ENCODE data around the gene CPM. TPM values are rescaled to one million over a fixed set of nuclear protein-coding genes. Genes with fewer than 3 reads are reported as not detected.

Gene CPM
- total and polyA plus RNA-seq, 2 donors (not counting 3 experiments of a cell fraction or from before 2014, with no cell fraction given): not detected

GRCh38 chr12:68950511-68950910 is 17.5 kb upstream of the CPM start:
- no peaks in the 10 kb centered on the region for H3K79me2 ChIP-seq (ENCODE audit: control insufficient read depth, insufficient read depth, low read length)
- TF ChIP-seq, protein P1, sequence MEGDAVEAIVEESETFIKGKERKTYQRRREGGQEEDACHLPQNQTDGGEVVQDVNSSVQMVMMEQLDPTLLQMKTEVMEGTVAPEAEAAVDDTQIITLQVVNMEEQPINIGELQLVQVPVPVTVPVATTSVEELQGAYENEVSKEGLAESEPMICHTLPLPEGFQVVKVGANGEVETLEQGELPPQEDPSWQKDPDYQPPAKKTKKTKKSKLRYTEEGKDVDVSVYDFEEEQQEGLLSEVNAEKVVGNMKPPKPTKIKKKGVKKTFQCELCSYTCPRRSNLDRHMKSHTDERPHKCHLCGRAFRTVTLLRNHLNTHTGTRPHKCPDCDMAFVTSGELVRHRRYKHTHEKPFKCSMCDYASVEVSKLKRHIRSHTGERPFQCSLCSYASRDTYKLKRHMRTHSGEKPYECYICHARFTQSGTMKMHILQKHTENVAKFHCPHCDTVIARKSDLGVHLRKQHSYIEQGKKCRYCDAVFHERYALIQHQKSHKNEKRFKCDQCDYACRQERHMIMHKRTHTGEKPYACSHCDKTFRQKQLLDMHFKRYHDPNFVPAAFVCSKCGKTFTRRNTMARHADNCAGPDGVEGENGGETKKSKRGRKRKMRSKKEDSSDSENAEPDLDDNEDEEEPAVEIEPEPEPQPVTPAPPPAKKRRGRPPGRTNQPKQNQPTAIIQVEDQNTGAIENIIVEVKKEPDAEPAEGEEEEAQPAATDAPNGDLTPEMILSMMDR (IDR thresholded peaks at IDR 0.05; ENCODE audit: extremely low read depth in 1 of 2, insufficient read depth in 1 of 2, low read depth in 1 of 2, low read length in 2 of 2): no peak
- TF ChIP-seq, protein P2, sequence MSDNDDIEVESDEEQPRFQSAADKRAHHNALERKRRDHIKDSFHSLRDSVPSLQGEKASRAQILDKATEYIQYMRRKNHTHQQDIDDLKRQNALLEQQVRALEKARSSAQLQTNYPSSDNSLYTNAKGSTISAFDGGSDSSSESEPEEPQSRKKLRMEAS (IDR thresholded peaks at IDR 0.05; ENCODE audit: insufficient read depth, insufficient read length): no peak
- TF ChIP-seq POLR2A (IDR thresholded peaks at IDR 0.05; ENCODE audit: low read depth, low read length) (no peak), FOS (IDR thresholded peaks at IDR 0.05; ENCODE audit: borderline replicate concordance, insufficient read depth, low read length) (no peak)
- no TSS peak for BruUV-seq (replicated peaks)
- no peak overlapping the region for H3K9ac ChIP-seq (replicated peaks; ENCODE audit: extremely low read depth, insufficient read depth, low read length)
- POLR2A ChIA-PET: no interaction called here
- no peaks in the 10 kb centered on the region for H3K4me1 ChIP-seq (ENCODE audit: control insufficient read depth, extremely low read depth, insufficient read depth, low read length)
- H2AFZ ChIP-seq (ENCODE audit: low read depth, low read length): no peak overlapping the region
- DNase-seq (ENCODE audit: low read depth, low spot score) (no peak), FAIRE-seq (no peak)
- dilution Hi-C loops (cut with MboI; ENCODE audit: extremely low pct_ligation_motif_present, low sequenced_read_pairs) (no loop called here), intact Hi-C loops (cut with micrococcal nuclease) (no loop called here)
- CTCF ChIA-PET: interaction anchor here (0.8 to 0.9 kb wide), 2 partner anchors 15 to 204 kb away, joined by 3 read pairs; no protein-coding TSS in a partner anchor
- H3K27me3 ChIP-seq (ENCODE audit: control insufficient read depth in 2 of 2, insufficient read depth in 2 of 2, low read length in 2 of 2): peaks cover 3% of the 10 kb centered on the region in 2 experiments
- H3K9me3 ChIP-seq (replicated peaks; ENCODE audit: control insufficient read depth, insufficient read depth, low read length): no peaks in the 10 kb centered on the region
- H3K4me2 ChIP-seq (ENCODE audit: insufficient read depth, low read length): no peak overlapping the region
- no peaks in the 10 kb centered on the region for H4K20me1 ChIP-seq (replicated peaks; ENCODE audit: control insufficient read depth, extremely low read depth, insufficient read depth, low read length)
- no peak overlapping the region for H3K4me3 ChIP-seq (replicated peaks in 1 of 3; ENCODE audit: insufficient read depth in 1 of 3, low read depth in 1 of 3, low read length in 3 of 3)
- no peaks in the 10 kb centered on the region for H3K9me1 ChIP-seq (replicated peaks; ENCODE audit: control insufficient read depth, extremely low read depth, insufficient read depth, low read length)
- no peak overlapping the region for H3K27ac ChIP-seq (ENCODE audit: insufficient read depth, low read depth, low read length)
- H3K36me3 ChIP-seq (ENCODE audit: control insufficient read depth in 2 of 2, extremely low read depth in 1 of 2, insufficient read depth in 2 of 2, low read length in 2 of 2): no peaks in the 10 kb centered on the region

DNA sequence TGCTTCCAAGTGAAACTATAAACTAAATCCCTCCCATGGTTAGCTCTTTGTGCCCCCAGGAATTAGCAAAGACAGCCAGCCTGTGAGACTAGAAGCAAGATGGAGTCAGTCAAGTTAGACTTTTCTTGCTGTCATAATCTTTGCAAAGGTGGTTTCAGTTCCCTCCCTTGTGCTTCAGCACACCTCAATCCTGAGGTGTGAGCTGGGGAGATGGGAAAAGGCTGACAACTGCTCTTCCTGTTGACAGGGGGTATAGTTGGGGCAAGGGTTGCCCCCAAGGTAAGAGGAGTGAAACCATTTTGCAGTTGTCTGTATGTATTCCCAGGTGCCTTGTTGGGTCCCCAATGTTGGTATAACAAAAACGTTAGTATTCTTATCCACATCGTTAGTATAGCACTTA is 12.3 kb upstream of the CPM start:
- FAIRE-seq: no peak
- Histone ChIP-seq H3K9me3 (replicated peaks; ENCODE audit: control insufficient read depth, insufficient read depth, low read length) (no peaks in the 10 kb centered on the region), H3K9me1 (replicated peaks; ENCODE audit: control insufficient read depth, extremely low read depth, insufficient read depth, low read length) (no peaks in the 10 kb centered on the region), H3K27me3 (ENCODE audit: control insufficient read depth in 2 of 2, insufficient read depth in 2 of 2, low read length in 2 of 2) (peaks cover 2 to 18% of the 10 kb centered on the region in 2 experiments), H3K4me2 (ENCODE audit: insufficient read depth, low read length) (no peak overlapping the region), H3K27ac (ENCODE audit: insufficient read depth, low read depth, low read length) (no peak overlapping the region), H3K4me3 (replicated peaks in 1 of 3; ENCODE audit: insufficient read depth in 1 of 3, low read depth in 1 of 3, low read length in 3 of 3) (no peak overlapping the region), H3K9ac (replicated peaks; ENCODE audit: extremely low read depth, insufficient read depth, low read length) (no peak overlapping the region), H3K79me2 (ENCODE audit: control insufficient read depth, insufficient read depth, low read length) (no peaks in the 10 kb centered on the region), H3K4me1 (ENCODE audit: control insufficient read depth, extremely low read depth, insufficient read depth, low read length) (no peaks in the 10 kb centered on the region), H2AFZ (ENCODE audit: low read depth, low read length) (no peak overlapping the region), H4K20me1 (replicated peaks; ENCODE audit: control insufficient read depth, extremely low read depth, insufficient read depth, low read length) (no peaks in the 10 kb centered on the region), H3K36me3 (ENCODE audit: control insufficient read depth in 2 of 2, extremely low read depth in 1 of 2, insufficient read depth in 2 of 2, low read length in 2 of 2) (no peaks in the 10 kb centered on the region)
- intact Hi-C loops (cut with micrococcal nuclease) (no loop called here), dilution Hi-C loops (cut with MboI; ENCODE audit: extremely low pct_ligation_motif_present, low sequenced_read_pairs) (no loop called here)
- DNase-seq (ENCODE audit: low read depth, low spot score): no peak
- TF ChIP-seq FOS (IDR thresholded peaks at IDR 0.05; ENCODE audit: borderline replicate concordance, insufficient read depth, low read length): no peak
- no peak for TF ChIP-seq EZH2 (IDR thresholded peaks at IDR 0.05; ENCODE audit: borderline replicate concordance, low read depth, low read length, severe bottlenecking)
- TF ChIP-seq GATA2 (IDR thresholded peaks at IDR 0.05; ENCODE audit: insufficient read depth, insufficient read length, low read depth, low read length): no peak
- no peak for TF ChIP-seq JUN (IDR thresholded peaks at IDR 0.05; ENCODE audit: borderline replicate concordance, insufficient read depth, insufficient read length, low read depth)
- TF ChIP-seq MYC (IDR thresholded peaks at IDR 0.05; ENCODE audit: low read depth, low read length): no peak
- TF ChIP-seq, protein P2 (IDR thresholded peaks at IDR 0.05; ENCODE audit: insufficient read depth, insufficient read length): no peak
- TF ChIP-seq POLR2AphosphoS5 (IDR thresholded peaks at IDR 0.05; ENCODE audit: insufficient read depth, low read depth, low read length): no peak
- TF ChIP-seq, protein P1 (IDR thresholded peaks at IDR 0.05; ENCODE audit: extremely low read depth in 1 of 2, insufficient read depth in 1 of 2, low read depth in 1 of 2, low read length in 2 of 2): no peak
- TF ChIP-seq POLR2A (IDR thresholded peaks at IDR 0.05; ENCODE audit: low read depth, low read length): no peak
- ChIA-PET POLR2A (no interaction called here), CTCF (interaction anchor here (1.2 kb wide), 1 partner anchor 55 kb away, joined by 3 read pairs; no protein-coding TSS in a partner anchor)
- no TSS peak for BruUV-seq (replicated peaks)
